ENCODE data around the gene RBM38. TPM values are rescaled to one million over a fixed set of nuclear protein-coding genes. Genes with fewer than 3 reads are reported as not detected.

RBM38 gene
- total and polyA plus RNA-seq, 10 of the 15 experiments (the other 5 are each of a cell fraction or from before 2014, with no cell fraction given), result 0.32 to 118 (median 25.2) TPM

GRCh38 chr20:57416296-57417022, 25.3 kb downstream of the RBM38 start:
- H3K4me1 ChIP-seq (ENCODE audit: control insufficient read depth, insufficient read depth, low read length), result no peaks in the 10 kb centered on the region
- no peak overlapping the region for H3K9ac ChIP-seq (ENCODE audit: control insufficient read depth, insufficient read depth, low read length)
- H3K27ac ChIP-seq (ENCODE audit: control insufficient read depth, insufficient read depth), result no peak overlapping the region
- whole genome bisulfite sequencing (ENCODE audit: insufficient coverage, insufficient replicate concordance, low lambda C conversion rate, missing lambda C conversion rate), result 65% methylated on average over 15 of the region's 15 CpGs
- H4K20me1 ChIP-seq (ENCODE audit: control insufficient read depth, insufficient read depth), result no peaks in the 10 kb centered on the region
- DNase-seq (ENCODE audit: low read depth, low spot score) (no peak), ATAC-seq (no peak), FAIRE-seq (no peak)
- intact Hi-C loops (cut with micrococcal nuclease; ENCODE audit: unreplicated experiment), result no loop called here
- no peak overlapping the region for H3K4me2 ChIP-seq (ENCODE audit: control insufficient read depth, insufficient read depth)
- CTCF ChIA-PET, result no interaction called here
- no peaks in the 10 kb centered on the region for H3K36me3 ChIP-seq (ENCODE audit: control insufficient read depth in 2 of 2, insufficient read depth in 2 of 2, low read length in 1 of 2)
- SMC1A ChIA-PET (ENCODE audit: uncharacterized antibody, unreplicated experiment), result interaction anchor here (0.7 to 1.0 kb wide), 3 partner anchors 13 to 80 kb away, joined by 3 to 4 read pairs (median 3); no protein-coding TSS in a partner anchor
- no peaks in the 10 kb centered on the region for H3K79me2 ChIP-seq (ENCODE audit: control insufficient read depth, insufficient read depth, low read length)
- no peaks in the 10 kb centered on the region for H3K27me3 ChIP-seq (replicated peaks in 1 of 2; ENCODE audit: control insufficient read depth in 2 of 2, insufficient read depth in 2 of 2, low read length in 1 of 2)
- RAD21 ChIA-PET (ENCODE audit: unreplicated experiment), result no interaction called here
- POLR2A ChIA-PET, result no interaction called here
- H3K4me3 ChIP-seq, result no peak overlapping the region
- no peaks in the 10 kb centered on the region for H3K9me3 ChIP-seq (replicated peaks; ENCODE audit: control insufficient read depth, insufficient read depth, low read length)
- in situ Hi-C loops (cut with MboI), result no loop called here
- no TSS peak for BruUV-seq (replicated peaks)
- H2AFZ ChIP-seq (ENCODE audit: control insufficient read depth, low read depth, low read length), result no peak overlapping the region
- TF ChIP-seq FOXK2 (IDR thresholded peaks at IDR 0.05), result no peak
- no peak for TF ChIP-seq NRF1 (conservative IDR thresholded peaks at IDR 0.05; ENCODE audit: low read depth, low read length)
- TF ChIP-seq, protein P1, sequence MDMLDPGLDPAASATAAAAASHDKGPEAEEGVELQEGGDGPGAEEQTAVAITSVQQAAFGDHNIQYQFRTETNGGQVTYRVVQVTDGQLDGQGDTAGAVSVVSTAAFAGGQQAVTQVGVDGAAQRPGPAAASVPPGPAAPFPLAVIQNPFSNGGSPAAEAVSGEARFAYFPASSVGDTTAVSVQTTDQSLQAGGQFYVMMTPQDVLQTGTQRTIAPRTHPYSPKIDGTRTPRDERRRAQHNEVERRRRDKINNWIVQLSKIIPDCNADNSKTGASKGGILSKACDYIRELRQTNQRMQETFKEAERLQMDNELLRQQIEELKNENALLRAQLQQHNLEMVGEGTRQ (IDR thresholded peaks at IDR 0.05; ENCODE audit: borderline replicate concordance, low read depth, low read length), result no peak
- TF ChIP-seq MXI1 (IDR thresholded peaks at IDR 0.05; ENCODE audit: low read depth, low read length), result no peak
- TF ChIP-seq HDAC2 (IDR thresholded peaks at IDR 0.05), result no peak
- TF ChIP-seq IRF5 (IDR thresholded peaks at IDR 0.05; ENCODE audit: borderline replicate concordance), result no peak
- TF ChIP-seq, protein P2, sequence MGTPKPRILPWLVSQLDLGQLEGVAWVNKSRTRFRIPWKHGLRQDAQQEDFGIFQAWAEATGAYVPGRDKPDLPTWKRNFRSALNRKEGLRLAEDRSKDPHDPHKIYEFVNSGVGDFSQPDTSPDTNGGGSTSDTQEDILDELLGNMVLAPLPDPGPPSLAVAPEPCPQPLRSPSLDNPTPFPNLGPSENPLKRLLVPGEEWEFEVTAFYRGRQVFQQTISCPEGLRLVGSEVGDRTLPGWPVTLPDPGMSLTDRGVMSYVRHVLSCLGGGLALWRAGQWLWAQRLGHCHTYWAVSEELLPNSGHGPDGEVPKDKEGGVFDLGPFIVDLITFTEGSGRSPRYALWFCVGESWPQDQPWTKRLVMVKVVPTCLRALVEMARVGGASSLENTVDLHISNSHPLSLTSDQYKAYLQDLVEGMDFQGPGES (IDR thresholded peaks at IDR 0.05), result no peak
- no peak for TF ChIP-seq POLR2AphosphoS5 (IDR thresholded peaks at IDR 0.05; ENCODE audit: low read length)
- no peak for TF ChIP-seq ZNF687 (IDR thresholded peaks at IDR 0.05)
- no peak for TF ChIP-seq JUND (IDR thresholded peaks at IDR 0.05; ENCODE audit: low read depth, low read length)
- TF ChIP-seq POLR2A (IDR thresholded peaks at IDR 0.05; ENCODE audit: low read depth, low read length), result no peak
- no peak for TF ChIP-seq ATF2 (IDR thresholded peaks at IDR 0.05; ENCODE audit: low read length)

Data from GM12878 (cell line).